Spleen (tissue), 11 donors: ENCODE data around the gene NSD2. TPM values are rescaled to one million over a fixed set of nuclear protein-coding genes. Genes with fewer than 3 reads are reported as not detected.
A peak's percentile ranks its signal among the peaks of the same experiment; 100 is the strongest.

Experiments
- DNase-seq: peaks from one replicate; pipeline ENCODE4 v3.0.0-alpha.2; 2020
- H3K27ac ChIP-seq, 8 donors: fragments of 200-600 bp; sonication (generic) in 7 of 8; 1 replicate in 4 of 8; 2 replicates in 4 of 8; pipeline versions ENCODE4 v1.5.0 to v1.8.0; 2016 to 2021; ENCODE audit warnings: inconsistent platforms in 4 of 8, mild to moderate bottlenecking in 4 of 8, moderate library complexity in 1 of 8
- H3K27me3 ChIP-seq, 7 donors: fragments of 200-600 bp; sonication (generic) in 6 of 7; replicated peaks in 1 of 7; 1 replicate in 4 of 7; 2 replicates in 3 of 7; pipeline versions ENCODE4 v1.5.0 to v1.8.0; 2016 to 2021; ENCODE audit warnings: inconsistent platforms in 3 of 7, mild to moderate bottlenecking in 1 of 7
- H3K36me3 ChIP-seq, 6 donors: fragments of 200-600 bp; sonication (generic) in 5 of 6; 1 replicate in 4 of 6; 2 replicates in 2 of 6; pipeline versions ENCODE4 v1.5.0 to v1.8.0; 2016 to 2021; ENCODE audit warnings: inconsistent platforms in 2 of 6
- H3K4me1 ChIP-seq, 6 donors: fragments of 200-600 bp; sonication (generic) in 5 of 6; 1 replicate in 3 of 6; 2 replicates in 3 of 6; pipeline versions ENCODE4 v1.5.0 to v1.8.0; 2016 to 2021; ENCODE audit warnings: inconsistent platforms in 3 of 6
- H3K4me3 ChIP-seq, 8 donors: fragments of 200-600 bp; sonication (generic) in 7 of 8; 1 replicate in 4 of 8; 2 replicates in 4 of 8; pipeline versions ENCODE4 v1.5.0 to v1.8.0; 2016 to 2021; ENCODE audit warnings: inconsistent platforms in 4 of 8, mild to moderate bottlenecking in 4 of 8, moderate library complexity in 2 of 8
- H3K9me3 ChIP-seq, 8 donors: fragments of 200-600 bp; sonication (generic) in 7 of 8; 1 replicate in 4 of 8; 2 replicates in 4 of 8; pipeline versions ENCODE4 v1.5.0 to v1.8.0; 2016 to 2021; ENCODE audit warnings: inconsistent platforms in 4 of 8
- CTCF ChIP-seq, 11 experiments: fragments of 200-600 bp in 7 of 11; fragments of 450-650 bp in 4 of 11; sonication (generic) in 4 of 11; IDR thresholded peaks in 8 of 11; conservative IDR thresholded peaks in 3 of 11; 1 replicate in 7 of 11; 2 replicates in 4 of 11; pipeline versions ENCODE4 v1.4.0 to v1.8.0; 2016 to 2021; ENCODE audit warnings: antibody characterized with exemption in 11 of 11, inconsistent platforms in 4 of 11, mild to moderate bottlenecking in 1 of 11
- POLR2A ChIP-seq, 3 donors: fragments of 450-650 bp; IDR thresholded peaks; one replicate each; pipeline ENCODE4 v1.5.1; 2017; ENCODE audit warnings: antibody characterized with exemption in 3 of 3, mild to moderate bottlenecking in 1 of 3
- POLR2AphosphoS5 ChIP-seq, 3 donors: sonication (generic); formaldehyde crosslinking; IDR thresholded peaks; one replicate each; pipeline ENCODE4 v1.5.1; 2017; ENCODE audit warnings: antibody characterized with exemption in 3 of 3
- WGBS, 5 donors: extraction: QIAGEN DNeasy Blood & Tissue Kit in 3 of 5; methylation state at CpG; one replicate each; pipeline versions ENCODE4 v1.1.5 to v1.1.7; 2013 to 2018; 5-methylcytosine and 5-hydroxymethylcytosine counted together
- intact Hi-C: fragments of 100-400 bp; cut with DNase I; formaldehyde crosslinking; loops from one replicate; pipeline ENCODE4 v1.15.0; 2023; ENCODE audit warnings: low total_unique reads
- polyA plus RNA-seq, 3 donors: library from polyadenylated mRNA; stranded (reverse); fragments of 200-250 nt; gene quantifications; one replicate each; pipeline ENCODE4 v1.2.1, GENCODE V29; 2013
- total RNA-seq, 7 donors: library from RNA; depleted of rRNA in 3 of 7; stranded (reverse); fragments of >200 nt in 3 of 7; fragmentation: NEBNext Ultra II Directional in 4 of 7; extraction: Animal tissue kit (Norgen Biotek cat#: 25700) in 4 of 7; gene quantifications; one replicate each; pipeline versions ENCODE4 v1.1.0 to v1.2.1, GENCODE V29; 2016 to 2021
- donor health status: healthy with polysubstance abuse.
- donor health status: DM: no; HTN: no; CAD: no; lungs with moderate emphysema.
- donor health status: DM: no; HTN: no; CAD: no.
- donor health status: Bipolar disorder and iron deficiency.
- donor health status: healthy.
- donor health status: DM: no; HTN: no; CAD: no.
- donor health status: DM: yes; HTN: yes; CAD: no.

The NSD2 gene
- total and polyA plus RNA-seq, 10 donors = 7.1 to 58.9 (median 47.8) TPM

- Histone ChIP-seq H3K36me3 (peaks cover 3 to 100% (median 97%) of the 10 kb centered on the region in 6 donors), H3K27me3 (no peaks in the 10 kb centered on the region), H3K4me1 (no peaks in the 10 kb centered on the region), H3K27ac (no peak overlapping the region), H3K9me3 (no peaks in the 10 kb centered on the region), H3K4me3 (no peak overlapping the region)
- peak; percentile 52 for DNase-seq
- TF ChIP-seq CTCF (IDR thresholded peaks at IDR 0.05 in 8 of 11, conservative IDR thresholded peaks at IDR 0.05 in 3 of 11) (no peak), POLR2AphosphoS5 (IDR thresholded peaks at IDR 0.05) (peak in 1 of 3 donors; percentile 46), POLR2A (IDR thresholded peaks at IDR 0.05) (no peak)
- intact Hi-C loops = no loop called here
- WGBS, 5 donors = 85 to 92% (median 88%) methylated on average over 18 to 22 of the region's 22 CpGs
These were observed 108.4 kb downstream of the NSD2 start for GRCh38 chr4:1979477-1980196.

GRCh38 chr4:1980561-1981041 lies 109.4 kb downstream of the NSD2 start:
- no peaks in the 10 kb centered on the region for H3K27me3 ChIP-seq
- intact Hi-C loops = no loop called here
- no peak overlapping the region for H3K4me3 ChIP-seq
- no peak overlapping the region for H3K27ac ChIP-seq
- peak; percentile 51 for DNase-seq
- no peaks in the 10 kb centered on the region for H3K4me1 ChIP-seq
- no peaks in the 10 kb centered on the region for H3K9me3 ChIP-seq
- WGBS, 5 donors = 92 to 97% (median 95%) methylated on average over 16 of the region's 16 CpGs
- TF ChIP-seq CTCF (IDR thresholded peaks at IDR 0.05 in 8 of 11, conservative IDR thresholded peaks at IDR 0.05 in 3 of 11) (no peak), POLR2A (IDR thresholded peaks at IDR 0.05) (no peak), POLR2AphosphoS5 (IDR thresholded peaks at IDR 0.05) (no peak)
- H3K36me3 ChIP-seq = peaks cover 3 to 100% (median 97%) of the 10 kb centered on the region in 6 donors

- 84 to 88% (median 85%) methylated on average over 22 of the region's 22 CpGs for WGBS, 5 donors
- intact Hi-C loops = no loop called here
- H3K4me1 ChIP-seq = peaks cover 0 to 3% (median under 1%) of the 10 kb centered on the region in 6 donors
- no peak for TF ChIP-seq CTCF (IDR thresholded peaks at IDR 0.05 in 8 of 11, conservative IDR thresholded peaks at IDR 0.05 in 3 of 11)
- TF ChIP-seq POLR2A (IDR thresholded peaks at IDR 0.05) = no peak
- peak in 1 of 3 donors; percentile 42 for TF ChIP-seq POLR2AphosphoS5 (IDR thresholded peaks at IDR 0.05)
- peak; percentile 63 for DNase-seq
- peaks cover 3 to 100% (median 97%) of the 10 kb centered on the region in 6 donors for H3K36me3 ChIP-seq
- no peaks in the 10 kb centered on the region for H3K27me3 ChIP-seq
- no peak overlapping the region for H3K4me3 ChIP-seq
- no peaks in the 10 kb centered on the region for H3K9me3 ChIP-seq
- H3K27ac ChIP-seq = no peak overlapping the region
These were observed 110.3 kb downstream of the NSD2 start for GRCh38 chr4:1981251-1982058.
